Fibroblast of skin of left biceps (primary cell): ENCODE measurements around the gene TRMU.

Experiments
- DNase-seq, 2 experiments: peaks; one replicate each; pipeline ENCODE4 v3.0.0-alpha.2; 2013; ENCODE audit warnings: low read depth in 2 of 2

Gene TRMU, protein sequence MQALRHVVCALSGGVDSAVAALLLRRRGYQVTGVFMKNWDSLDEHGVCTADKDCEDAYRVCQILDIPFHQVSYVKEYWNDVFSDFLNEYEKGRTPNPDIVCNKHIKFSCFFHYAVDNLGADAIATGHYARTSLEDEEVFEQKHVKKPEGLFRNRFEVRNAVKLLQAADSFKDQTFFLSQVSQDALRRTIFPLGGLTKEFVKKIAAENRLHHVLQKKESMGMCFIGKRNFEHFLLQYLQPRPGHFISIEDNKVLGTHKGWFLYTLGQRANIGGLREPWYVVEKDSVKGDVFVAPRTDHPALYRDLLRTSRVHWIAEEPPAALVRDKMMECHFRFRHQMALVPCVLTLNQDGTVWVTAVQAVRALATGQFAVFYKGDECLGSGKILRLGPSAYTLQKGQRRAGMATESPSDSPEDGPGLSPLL

DNA sequence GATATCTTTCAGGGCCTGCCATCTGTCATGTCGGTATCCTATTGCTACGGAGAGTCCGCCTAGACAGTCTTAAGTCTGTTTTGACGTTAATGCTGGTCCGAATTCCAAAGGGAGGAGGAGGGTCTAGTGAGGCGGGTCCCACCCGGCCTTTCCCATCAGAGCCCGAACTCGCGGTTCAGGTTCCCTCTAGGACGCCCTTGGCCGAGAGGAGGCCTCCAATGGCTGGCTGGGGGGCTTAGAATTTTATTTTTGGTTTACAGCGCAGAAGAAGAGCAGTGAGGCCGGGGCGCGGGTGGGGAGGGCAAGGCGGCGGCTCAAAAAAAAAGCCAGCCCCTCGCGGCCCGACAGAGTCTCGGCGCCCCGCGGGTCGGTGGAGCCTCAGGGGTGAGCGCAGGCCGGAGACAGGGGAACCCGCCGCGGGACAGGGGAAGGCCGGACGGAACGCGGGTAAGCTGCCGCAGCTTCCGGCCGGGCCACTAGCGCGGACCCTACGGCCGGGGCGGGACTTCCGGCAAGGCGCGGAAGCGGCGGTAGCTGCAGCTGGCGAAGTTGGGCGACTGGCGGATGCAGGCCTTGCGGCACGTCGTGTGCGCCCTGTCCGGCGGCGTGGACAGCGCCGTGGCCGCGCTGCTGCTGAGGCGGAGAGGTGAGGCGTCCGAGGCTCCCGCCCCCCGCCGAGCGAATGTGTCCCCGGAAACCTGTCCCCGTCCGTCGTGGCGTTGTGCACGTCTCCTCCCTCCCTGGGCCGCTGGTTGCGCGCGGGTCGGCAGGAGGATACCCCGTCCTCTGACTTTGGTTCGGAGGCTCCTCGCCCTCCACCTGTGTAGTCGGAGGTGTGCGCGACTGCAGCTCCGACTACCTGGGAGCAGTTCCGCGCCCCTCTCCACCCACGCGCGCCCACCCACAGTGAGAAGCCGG is at the start of gene TRMU:
Gene TRMU, plus strand, starts transcription at position 514 of the 918 bp plus-strand sequence. Its CDS starts 51 bp downstream, at position 565.
- peak; percentile 39 to 46 for DNase-seq

DNA sequence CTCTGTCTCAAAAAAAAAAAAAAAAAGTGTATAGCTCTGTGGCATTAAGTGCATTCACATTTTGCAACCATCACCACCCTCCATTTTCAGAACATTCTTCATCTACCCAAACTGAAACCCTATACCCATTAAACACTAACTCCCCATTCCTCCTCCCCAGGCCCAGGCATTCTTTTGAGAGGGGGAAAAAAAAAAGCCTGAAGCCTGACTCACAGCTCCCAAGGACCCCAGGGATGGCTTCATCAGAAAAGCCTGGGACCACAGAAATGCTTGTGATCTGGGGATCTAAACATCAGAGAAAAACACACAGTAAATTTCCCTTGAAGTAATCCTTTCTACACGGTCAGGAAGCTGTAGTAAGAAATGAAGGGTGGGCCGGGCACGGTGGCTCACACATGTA is 49.5 kb upstream of the TRMU start:
- DNase-seq, result peak; percentile 42 to 45

DNA sequence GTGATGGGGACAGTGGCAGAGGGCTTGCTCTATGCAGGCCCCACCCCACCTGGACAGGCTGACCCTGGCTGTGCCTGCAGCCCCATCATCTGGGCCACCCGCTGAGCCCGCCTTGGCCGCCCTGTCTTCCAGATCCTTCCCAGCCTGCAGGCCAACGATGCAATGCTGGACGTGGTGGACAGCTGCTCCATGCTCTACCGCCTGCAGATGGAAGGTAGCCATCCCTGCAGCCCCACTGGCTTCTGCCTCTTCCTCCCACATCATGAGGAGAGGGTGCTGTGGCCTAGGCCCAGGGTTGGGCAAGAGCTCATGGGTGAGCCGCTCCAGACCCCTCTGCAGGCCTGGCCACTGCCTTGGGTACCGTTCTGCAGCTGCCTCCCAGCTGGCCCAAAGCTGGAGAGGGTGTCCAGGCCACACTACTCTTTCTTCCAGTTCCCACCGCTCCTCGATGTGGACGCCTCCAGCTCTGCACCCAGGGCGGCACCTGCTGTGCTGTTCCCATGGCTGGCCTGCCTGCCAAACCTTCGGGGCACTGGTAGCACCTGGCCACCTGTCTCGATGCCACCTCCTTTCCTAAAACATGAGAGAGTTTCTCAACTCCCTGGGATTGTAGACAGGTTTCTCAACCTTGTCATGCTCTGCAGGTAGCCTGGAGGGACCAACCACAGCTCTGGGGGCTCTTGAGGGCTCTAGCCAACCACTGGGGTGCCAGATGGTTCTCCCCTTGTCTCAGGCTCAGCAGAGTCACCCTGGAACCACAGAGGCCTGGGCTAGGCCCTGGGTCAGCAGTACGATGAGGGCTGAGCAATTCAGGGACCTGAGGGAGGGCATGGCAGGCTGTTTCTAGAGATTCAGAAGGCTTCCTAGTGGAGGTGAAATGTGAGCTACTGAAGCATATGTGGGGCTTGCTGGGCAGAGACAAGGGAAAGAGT is 48.3 kb upstream of the TRMU start:
- no peak for DNase-seq

DNA sequence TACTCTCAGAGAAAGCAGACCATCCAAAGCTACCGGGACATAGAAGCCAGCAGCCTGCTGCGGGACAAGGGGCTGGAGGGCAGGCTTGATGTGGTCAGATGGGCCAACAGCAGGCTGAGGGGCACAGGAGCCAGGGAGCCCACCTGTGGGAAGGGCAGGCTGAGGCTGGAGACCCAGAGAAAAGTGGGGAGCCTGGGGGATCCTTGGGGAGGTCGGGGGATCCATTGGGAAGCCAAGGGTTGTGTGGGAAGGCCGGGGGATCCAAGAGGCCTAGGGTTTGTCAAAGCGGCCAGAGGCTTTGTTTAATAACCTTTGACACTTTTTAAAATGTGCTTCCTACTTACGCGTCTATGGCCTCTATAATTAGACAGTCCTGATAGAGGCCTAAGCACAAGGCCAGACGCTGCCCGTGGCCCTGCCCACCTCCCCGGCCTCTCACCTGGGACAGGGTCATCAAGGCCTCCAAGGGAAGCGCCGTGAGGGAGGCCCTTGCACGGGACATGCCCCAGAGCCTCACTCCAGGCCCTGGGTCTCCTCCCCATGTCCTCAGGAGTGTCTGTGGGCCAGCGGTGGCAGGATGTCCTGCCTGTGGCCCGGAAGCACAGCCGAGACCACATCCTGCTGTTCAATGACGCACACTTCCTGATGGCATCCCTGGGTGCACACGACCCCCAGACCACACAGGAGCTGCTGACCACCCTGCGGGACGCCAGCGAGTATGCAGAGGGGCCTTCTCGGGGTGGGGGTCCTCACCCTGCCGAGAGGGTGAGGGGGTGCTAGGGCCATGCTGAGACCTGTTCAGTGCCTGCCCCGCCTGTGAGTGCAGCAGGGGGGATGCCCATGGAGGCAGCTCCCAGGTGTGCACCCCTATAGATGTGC is 47.4 kb upstream of the TRMU start:
- DNase-seq, result no peak

DNA sequence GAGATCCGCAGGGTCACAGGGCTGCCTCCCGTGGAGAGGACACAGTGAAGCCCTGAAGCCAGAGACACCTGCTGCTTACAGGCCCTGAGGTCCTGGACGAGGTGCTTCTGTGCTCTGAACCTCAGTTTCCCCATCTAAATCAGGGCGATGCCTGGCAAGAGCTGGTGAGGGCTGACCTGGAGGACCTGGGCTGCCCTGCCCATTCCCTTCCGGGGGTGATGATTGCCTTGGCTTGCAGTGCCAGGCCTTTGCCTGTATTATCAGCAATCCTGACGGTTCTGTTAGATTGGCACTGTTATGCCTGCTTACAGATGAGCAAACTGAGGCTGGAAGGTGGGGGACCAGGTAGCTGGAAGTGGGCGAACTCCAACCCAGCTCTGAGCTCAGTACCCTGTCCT is 46.7 kb upstream of the TRMU start:
- DNase-seq, result no peak

DNA sequence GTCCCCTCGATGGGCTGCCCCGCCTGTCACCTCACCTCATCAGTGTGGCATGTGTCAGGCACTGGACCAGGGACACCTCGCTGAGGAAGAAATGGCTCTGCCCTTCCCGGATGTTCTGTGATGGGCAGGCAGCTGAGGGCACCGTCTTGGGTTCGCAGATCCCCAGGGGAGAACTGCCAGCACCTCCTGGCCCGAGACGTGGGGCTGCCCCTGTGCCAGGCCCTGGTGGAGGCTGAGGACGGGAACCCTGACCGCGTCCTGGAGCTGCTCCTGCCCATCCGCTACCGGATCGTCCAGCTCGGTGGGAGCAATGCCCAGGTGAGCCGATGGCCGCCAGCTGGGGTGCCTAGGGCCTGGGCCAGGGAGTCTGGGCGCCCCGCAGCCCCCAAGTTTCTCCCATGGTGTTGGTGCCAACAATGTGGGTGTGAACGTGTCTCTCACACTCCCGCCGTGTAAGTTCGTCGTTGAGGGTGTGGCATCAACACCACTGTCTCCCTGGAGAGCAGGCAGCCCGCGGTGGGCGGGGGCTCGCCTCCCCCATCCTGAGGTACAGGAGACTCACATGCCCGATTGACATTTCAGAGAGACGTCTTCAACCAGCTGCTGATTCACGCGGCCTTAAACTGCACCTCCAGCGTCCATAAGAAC is 46.1 kb upstream of the TRMU start:
- no peak for DNase-seq

DNA sequence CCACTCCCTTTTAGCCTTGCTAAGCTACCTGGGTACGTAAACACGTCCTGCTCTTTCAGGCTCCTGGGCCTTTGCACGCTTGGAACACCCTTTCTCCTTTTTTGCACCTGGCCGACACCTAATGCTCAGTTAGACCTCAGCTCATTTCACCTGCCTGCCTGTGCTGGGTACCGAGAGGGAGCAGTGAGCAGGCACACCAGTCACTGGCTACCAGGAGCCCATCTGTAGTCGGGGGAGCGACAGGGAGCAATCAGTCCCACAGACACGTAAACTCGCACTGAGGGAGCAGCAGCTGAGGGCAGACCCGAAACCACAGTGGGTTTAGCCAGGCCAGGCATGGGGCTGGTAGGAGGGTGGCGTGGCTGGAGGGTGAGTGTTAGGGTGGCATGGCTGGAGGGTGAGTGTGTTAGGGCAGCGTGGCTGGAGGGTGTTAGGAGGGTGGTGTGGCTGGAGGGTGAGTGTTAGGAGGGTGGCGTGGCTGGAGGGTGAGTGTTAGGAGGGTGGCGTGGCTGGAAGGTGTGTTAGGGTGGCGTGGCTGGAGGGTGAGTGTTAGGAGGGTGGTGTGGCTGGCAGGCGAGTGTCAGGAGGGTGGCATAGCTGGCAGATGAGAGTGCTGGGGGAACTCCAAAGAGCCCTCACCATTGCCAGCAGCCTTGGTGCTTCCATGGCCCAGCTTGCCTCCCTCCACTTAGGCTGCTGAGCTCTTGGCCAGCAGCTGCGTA is 45.2 kb upstream of the TRMU start:
- no peak for DNase-seq

DNA sequence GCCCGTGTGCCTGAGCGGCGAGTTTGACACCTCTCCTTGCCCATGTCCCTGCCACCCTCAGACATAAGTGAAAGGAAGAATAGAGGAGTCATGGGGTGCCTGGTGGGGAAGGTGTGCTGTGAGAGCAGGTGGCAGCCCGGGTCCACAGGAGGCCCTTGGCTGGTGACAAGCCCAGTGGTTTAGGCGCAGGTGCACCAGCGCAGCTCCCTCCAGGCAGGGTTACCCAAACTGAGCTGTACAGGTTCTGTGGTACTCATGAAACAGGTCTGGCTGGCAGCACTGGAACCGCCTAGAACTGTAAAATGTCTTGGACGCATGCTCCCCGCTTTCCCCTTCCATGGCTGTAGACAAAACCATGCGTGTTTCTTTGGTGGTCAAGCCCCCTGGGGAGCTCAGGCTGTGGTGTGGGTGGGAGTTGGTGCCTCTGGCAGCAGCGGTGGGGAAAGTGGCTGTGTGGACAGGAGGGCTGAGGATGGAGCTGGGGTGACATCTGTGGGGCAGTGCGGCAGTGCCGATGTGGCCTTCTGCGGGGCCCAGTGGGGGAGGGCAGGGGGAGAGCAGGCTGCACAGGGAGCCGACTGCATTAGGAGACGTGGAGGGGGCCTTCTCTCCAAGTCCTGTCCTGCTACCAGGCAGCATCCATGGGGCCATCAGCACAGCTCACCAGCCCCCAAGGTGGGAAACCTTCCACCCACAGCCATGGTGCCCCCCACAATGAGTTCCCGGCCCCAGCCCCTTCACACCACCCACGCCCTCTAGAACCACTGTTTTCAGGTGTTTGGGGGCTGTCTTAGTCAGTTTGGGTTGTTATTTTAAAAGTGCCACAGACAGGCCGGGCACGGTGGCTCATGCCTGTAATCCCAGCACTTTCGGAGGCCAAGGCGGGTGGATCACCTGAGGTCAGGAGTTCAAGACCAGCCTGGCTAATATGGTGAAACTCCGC is 44.4 kb upstream of the TRMU start:
- DNase-seq, result no peak

DNA sequence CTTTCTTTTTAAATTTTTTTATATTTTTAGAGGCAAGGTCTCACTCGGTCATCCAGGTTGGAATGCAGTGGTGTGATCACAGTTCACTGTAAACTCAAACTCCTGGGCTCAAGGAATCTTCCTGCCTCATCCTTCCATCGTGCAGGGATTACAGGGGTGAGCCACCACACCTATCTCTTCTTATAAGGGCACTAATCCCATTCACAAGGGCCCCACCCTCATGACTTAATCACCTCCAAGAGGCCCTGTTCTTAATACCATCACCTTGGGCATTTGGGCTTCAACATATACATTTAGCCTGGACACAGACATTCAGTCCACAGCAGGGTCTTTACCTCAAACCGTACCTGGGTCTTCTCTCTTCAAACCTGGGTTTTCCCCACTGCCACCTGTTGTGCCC is 43.3 kb upstream of the TRMU start:
- DNase-seq, result no peak

DNA sequence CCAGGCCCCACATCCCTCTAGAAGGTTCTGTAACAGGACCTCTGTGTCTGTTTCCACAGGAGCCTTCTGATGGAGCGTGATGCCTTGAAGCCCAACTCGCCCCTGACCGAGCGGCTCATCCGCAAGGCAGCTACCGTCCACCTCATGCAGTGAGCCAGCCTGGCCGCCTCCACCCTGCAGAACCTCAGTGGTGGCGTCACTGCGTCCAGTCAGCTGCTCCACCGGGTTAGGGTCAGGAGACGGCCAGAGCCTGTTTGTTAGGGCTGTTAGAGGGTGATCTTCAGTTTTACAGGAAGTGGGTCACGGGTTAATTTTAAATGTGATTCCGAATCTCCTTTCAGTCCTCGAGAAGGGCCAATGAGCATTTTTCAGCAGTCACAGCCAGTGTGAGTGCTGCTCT is 42.8 kb upstream of the TRMU start:
- DNase-seq, result no peak

DNA sequence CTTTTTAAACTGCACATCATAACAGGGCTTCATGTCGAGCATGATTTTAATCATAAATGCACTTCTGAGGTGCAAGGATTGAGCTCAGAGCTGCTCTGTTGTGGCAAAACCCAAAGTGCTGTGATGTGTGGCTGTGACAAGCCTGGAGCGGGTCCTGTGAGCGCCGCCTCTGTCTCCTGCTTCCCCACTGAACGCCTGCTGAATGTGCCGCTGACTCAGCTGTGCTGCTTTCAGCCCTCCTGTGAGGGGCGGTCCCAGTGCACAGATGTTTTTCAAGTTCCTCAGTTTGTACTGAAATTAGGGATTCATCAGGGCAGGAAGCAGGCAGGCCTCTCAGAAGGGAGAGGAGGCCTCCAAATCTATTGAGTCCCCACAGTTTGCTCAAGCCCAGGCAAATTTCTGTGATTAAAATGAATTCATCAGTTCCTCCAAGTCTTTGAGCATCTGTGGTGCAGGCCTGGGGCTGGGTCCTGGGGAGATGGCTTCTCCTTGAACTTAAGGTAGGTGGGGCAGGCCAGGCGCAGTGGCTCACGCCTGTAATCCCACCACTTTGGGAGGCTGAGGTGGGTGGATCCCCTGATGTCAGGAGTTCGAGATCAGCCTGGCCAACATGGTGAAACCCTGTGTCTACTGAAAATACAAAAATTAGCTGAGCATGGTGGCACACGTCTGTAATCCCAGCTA is 41.8 kb upstream of the TRMU start:
- DNase-seq, result peak in 1 of 2 experiments; percentile 48

DNA sequence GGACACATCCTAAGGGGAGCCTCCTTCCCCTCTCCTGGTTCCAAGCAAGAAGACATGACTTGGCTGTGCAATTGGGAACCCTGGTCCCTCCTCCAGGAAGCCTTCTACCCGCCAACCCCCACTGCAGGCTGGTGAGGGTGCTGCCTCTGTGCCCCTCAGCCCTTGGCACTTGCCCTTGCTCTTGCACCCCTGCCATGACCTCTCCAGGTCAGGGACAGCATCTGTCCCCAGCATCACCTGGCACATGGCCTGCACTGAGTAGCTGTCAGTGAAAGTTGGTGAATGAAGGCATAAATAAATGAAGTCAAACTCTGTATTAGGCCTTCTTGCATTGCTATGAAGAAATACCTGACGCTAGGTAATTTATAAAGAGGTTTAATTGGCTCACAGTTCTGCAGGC is 40.7 kb upstream of the TRMU start:
- no peak for DNase-seq

DNA sequence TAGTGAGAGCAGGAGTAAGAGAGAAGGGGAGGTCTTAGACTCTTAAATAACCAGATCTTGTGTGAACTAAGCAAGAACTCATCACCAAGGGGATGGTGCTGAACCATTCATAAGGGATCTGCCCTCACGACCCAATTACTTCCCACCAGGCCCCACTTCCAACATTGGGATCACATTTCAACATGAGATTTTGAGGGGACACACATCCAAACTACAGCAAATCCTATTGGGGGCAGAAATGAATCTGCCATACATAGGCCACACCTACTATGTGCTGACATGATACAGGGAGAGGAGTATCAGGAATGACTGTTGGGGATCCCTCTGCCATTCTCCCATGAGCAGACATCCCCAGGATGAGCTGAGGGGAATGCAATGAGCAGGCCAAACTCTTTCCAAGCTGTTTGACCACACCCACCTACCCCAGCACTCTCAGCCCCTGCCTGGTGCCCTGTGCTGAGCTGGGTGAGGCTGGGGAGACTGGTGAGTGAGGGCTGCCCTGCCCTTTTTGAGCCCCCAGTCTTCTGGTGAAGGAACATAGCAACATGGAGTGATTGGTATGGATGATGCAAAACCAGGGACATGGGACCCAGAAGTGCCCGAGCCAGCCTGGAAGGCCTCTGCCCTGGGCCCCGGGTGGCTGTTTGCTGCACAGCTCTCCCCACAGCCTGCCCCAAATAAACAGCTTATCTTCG is 40.1 kb upstream of the TRMU start:
- no peak for DNase-seq

DNA sequence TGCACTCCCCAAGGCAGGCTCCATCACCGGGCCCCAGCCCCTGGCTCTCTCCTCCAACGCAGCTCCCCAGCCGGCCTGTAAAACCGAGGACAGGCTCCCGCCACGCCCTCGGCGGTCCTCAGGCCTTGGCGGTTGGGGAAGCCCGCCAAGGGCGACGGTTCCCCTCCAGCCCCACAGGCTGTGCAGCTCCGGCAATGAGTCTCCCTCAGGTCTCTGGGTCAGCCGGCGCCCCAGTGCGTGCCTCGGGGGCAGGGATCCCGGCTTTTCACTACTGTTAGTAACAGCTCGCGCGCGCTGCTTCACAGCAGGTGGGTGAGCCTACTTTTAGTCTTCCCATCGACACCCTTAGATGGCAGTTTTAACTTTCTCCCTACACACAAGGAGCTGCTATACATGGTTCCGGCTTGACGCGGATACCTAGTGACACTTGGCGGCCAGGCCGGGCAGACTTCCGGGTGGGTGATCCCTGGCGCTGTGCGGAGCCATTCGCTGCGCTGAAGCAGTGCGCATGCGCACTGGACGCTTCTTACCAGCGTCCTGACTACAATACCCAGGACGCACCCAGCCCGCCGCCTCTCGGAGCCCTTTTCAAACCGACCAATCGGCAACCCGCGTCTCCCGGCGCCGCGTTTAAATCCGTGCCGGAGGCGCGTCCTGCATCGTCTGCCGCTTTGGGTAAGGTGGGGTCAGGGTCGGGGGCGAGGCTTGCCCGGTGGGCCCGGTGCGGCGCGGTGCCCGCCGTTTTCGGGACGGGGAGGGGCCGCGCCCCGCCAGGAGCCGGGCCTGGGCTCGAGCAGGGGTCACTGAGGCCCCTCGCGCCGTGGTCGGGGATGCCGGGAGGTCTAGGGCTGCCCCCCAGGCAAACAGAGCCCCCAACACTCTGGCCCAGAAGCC is 39.0 kb upstream of the TRMU start, which contains the start of gene GTSE1:
Gene GTSE1, plus strand, starts transcription at position 614 of the 894 bp plus-strand sequence. CDS start 531 bp downstream, outside the sequence.
- DNase-seq, result peak; percentile 88

DNA sequence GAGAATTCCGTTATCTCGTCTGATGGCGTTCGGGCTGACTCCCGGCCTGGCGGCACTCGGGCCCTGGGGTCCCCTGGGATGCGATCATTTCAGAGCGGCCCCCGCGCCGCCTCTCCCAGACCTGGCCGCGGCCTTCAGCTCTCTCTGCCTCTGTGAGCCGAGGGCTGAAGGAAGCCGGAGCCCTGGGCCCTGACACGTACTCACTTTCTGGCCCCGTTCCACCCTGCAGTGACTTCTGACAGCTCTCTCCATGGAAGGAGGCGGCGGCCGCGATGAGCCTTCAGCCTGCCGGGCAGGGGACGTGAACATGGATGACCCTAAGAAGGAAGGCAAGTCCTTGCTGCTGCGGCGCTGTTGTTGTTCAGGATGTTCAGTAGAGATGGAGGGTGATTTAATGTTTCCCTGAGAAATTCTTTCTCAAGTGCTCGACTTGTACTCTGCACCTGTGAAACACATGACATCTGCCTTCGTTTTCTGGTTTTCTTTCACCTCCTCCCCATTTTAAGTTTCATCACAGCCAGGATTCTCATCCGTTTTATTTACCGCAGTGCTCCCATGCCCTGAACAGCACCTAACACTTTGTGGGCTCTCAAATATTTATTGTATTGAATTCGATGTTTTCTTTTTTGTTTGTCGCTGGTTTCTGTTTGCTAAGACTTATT is 38.2 kb upstream of the TRMU start:
- DNase-seq, result no peak
